GM23338 (cell line): Measurements from ENCODE around the gene MAD2L2. TPM values are rescaled to one million over a fixed set of nuclear protein-coding genes. Genes with fewer than 3 reads are reported as not detected.
A peak's percentile ranks its signal among the peaks of the same experiment; 100 is the strongest.

ENCODE experiments used
- ATAC-seq: fragments of 200-7000 bp; cut with Tn5 transposase; 3 replicates; pipeline ENCODE4 v1.9.1; 2020
- DNase-seq: peaks from one replicate; pipeline ENCODE4 v3.0.0-alpha.2; 2015; ENCODE audit warnings: low spot score
- H2AFZ ChIP-seq: fragments of 200-600 bp; sonication (generic); 2 replicates; pipeline ENCODE4 v1.8.0; 2016; ENCODE audit warnings: antibody characterized with exemption, mild to moderate bottlenecking, moderate library complexity
- H3F3A ChIP-seq: fragments of 200-600 bp; sonication (generic); replicated peaks from 2 replicates; pipeline ENCODE4 v1.8.0; 2017; ENCODE audit warnings: antibody characterized with exemption, mixed run types, low read depth
- H3K27ac ChIP-seq: fragments of 200-600 bp; sonication (generic); 2 replicates; pipeline ENCODE4 v1.6.1; 2016; ENCODE audit warnings: low read depth
- H3K27me3 ChIP-seq: fragments of 200-600 bp; sonication (generic); 2 replicates; pipeline ENCODE4 v1.8.0; 2016; ENCODE audit warnings: mild to moderate bottlenecking, mixed run types, moderate library complexity; ENCODE audit not compliant: insufficient read depth
- H3K36me3 ChIP-seq: fragments of 200-600 bp; sonication (generic); 2 replicates; pipeline ENCODE4 v1.8.0; 2016; ENCODE audit warnings: mild to moderate bottlenecking; ENCODE audit not compliant: insufficient read depth
- H3K4me1 ChIP-seq: fragments of 200-600 bp; sonication (generic); 2 replicates; pipeline ENCODE4 v1.8.0; 2016; ENCODE audit warnings: mild to moderate bottlenecking, moderate library complexity; ENCODE audit not compliant: insufficient read depth
- H3K4me2 ChIP-seq: fragments of 200-600 bp; sonication (generic); 2 replicates; pipeline ENCODE4 v1.7.1; 2017; ENCODE audit warnings: mixed run types
- H3K4me3 ChIP-seq: fragments of 200-600 bp; sonication (generic); 2 replicates; pipeline ENCODE4 v1.6.1; 2016; ENCODE audit warnings: mixed run types
- H3K79me2 ChIP-seq: fragments of 200-600 bp; sonication (generic); replicated peaks from 2 replicates; pipeline ENCODE4 v1.8.0; 2017; ENCODE audit warnings: mild to moderate bottlenecking; ENCODE audit not compliant: insufficient read depth
- H3K9me2 ChIP-seq: fragments of 200-600 bp; sonication (generic); 2 replicates; pipeline ENCODE4 v1.8.0; 2017; ENCODE audit not compliant: insufficient read depth
- H4K20me1 ChIP-seq: fragments of 200-600 bp; sonication (generic); replicated peaks from 2 replicates; pipeline ENCODE4 v1.8.0; 2017; ENCODE audit warnings: mild to moderate bottlenecking; ENCODE audit not compliant: insufficient read depth
- H3K27ac Mint-ChIP-seq: 2 replicates; pipeline ENCODE4 v1.8.0; 2020; ENCODE audit warnings: inconsistent platforms, mild to moderate bottlenecking, moderate library complexity, mixed read lengths
- H3K27me3 Mint-ChIP-seq: 3 replicates; pipeline ENCODE4 v1.8.0; 2022; ENCODE audit warnings: low read depth, mild to moderate bottlenecking, moderate library complexity, mixed read lengths, inconsistent platforms; ENCODE audit not compliant: insufficient read depth, poor library complexity
- H3K36me3 Mint-ChIP-seq: 3 replicates; pipeline ENCODE4 v1.8.0; 2021; ENCODE audit warnings: low read depth, mild to moderate bottlenecking, inconsistent platforms, moderate library complexity, mixed read lengths
- H3K4me1 Mint-ChIP-seq: 3 replicates; pipeline ENCODE4 v1.8.0; 2020; ENCODE audit warnings: mild to moderate bottlenecking, inconsistent platforms, mixed read lengths
- H3K4me3 Mint-ChIP-seq: 3 replicates; pipeline ENCODE4 v1.8.0; 2021; ENCODE audit warnings: moderate library complexity, mild to moderate bottlenecking, inconsistent platforms, mixed read lengths
- H3K9me3 Mint-ChIP-seq: 3 replicates; pipeline ENCODE4 v1.8.0; 2020; ENCODE audit warnings: moderate library complexity, mild to moderate bottlenecking, inconsistent platforms, mixed read lengths
- POLR2AphosphoS5 ChIP-seq: IDR thresholded peaks from 2 replicates; pipeline ENCODE4 v1.6.1; 2016; ENCODE audit warnings: antibody characterized with exemption, low read depth
- REST ChIP-seq: IDR thresholded peaks from one replicate; pipeline ENCODE4 v1.6.1; 2018; ENCODE audit warnings: antibody characterized with exemption; ENCODE audit not compliant: unreplicated experiment
- ZNF462 ChIP-seq: fragments of 250-450 bp; sonication (Bioruptor Pico); IDR thresholded peaks from 2 replicates; pipeline ENCODE4 v1.5.0; 2020; ENCODE audit warnings: mild to moderate bottlenecking, moderate library complexity
- polyA plus RNA-seq: library from polyadenylated mRNA; unstranded; fragments of >200 nt; fragmentation: Nextera tagmentation; extraction: Ambion mirVana; gene quantifications from 2 replicates; pipeline ENCODE4 v1.2.1, GENCODE V29; 2016
- total RNA-seq: library from RNA; depleted of rRNA; stranded (reverse); fragments of >200 nt; shearing (Covaris generic); gene quantifications from 2 replicates; pipeline ENCODE4 v1.2.3, GENCODE V29; 2014

Gene MAD2L2
- total and polyA plus RNA-seq, 2 experiments from 2014 or later = 498 to 552 TPM

- Mint-ChIP-seq H3K4me1 (peaks cover 3% of the 10 kb centered on the region; the same call in 1 of the 3 replicates), H3K27ac (no peak overlapping the region), H3K27me3 (peaks cover 30% of the 10 kb centered on the region), H3K4me3 (peak overlapping the region; percentile 66; the same call in 2 of the 3 replicates), H3K9me3 (no peaks in the 10 kb centered on the region), H3K36me3 (peaks cover 41% of the 10 kb centered on the region)
- no peaks in the 10 kb centered on the region for H3K79me2 ChIP-seq
- no peaks in the 10 kb centered on the region for H3K9me2 ChIP-seq
- ATAC-seq = peak; percentile 24
- H4K20me1 ChIP-seq = peaks cover 15% of the 10 kb centered on the region
- H3K27ac ChIP-seq = peak overlapping the region; percentile 83
- H3K27me3 ChIP-seq = no peaks in the 10 kb centered on the region
- TF ChIP-seq REST = peak; percentile 2
- TF ChIP-seq POLR2AphosphoS5 = peak; percentile 75
- TF ChIP-seq ZNF462 (CRISPR knock-in tag) = no peak
- peak overlapping the region; percentile 59 for H3K4me3 ChIP-seq
- peak; percentile 73 for DNase-seq
- peaks cover 4% of the 10 kb centered on the region; the same call in 1 of the 2 replicates for H3K36me3 ChIP-seq
- H3K4me1 ChIP-seq = no peaks in the 10 kb centered on the region
- H3F3A ChIP-seq = peaks cover 35% of the 10 kb centered on the region
- peak overlapping the region; percentile 86 for H3K4me2 ChIP-seq
- no peak overlapping the region for H2AFZ ChIP-seq
These were observed 16.4 kb downstream of the MAD2L2 start for GRCh38 chr1:11664336-11665065.
